G401 (cell line): Measurements from ENCODE around the gene ADGRL4. TPM values are rescaled to one million over a fixed set of nuclear protein-coding genes. Genes with fewer than 3 reads are reported as not detected.
"Not testable (repeated sequence)": the region's sequence is repeated elsewhere in the genome, so short reads cannot be mapped to it uniquely, and the experiment has no call there.

ENCODE experiments used
- DNase-seq: peaks from one replicate; pipeline ENCODE4 v3.0.0-alpha.2; 2015; ENCODE audit warnings: low spot score
- in situ Hi-C: cut with HindIII; loops from 2 replicates; pipeline ENCODE4 v1.10.0; 2016; ENCODE audit warnings: low sequenced_read_pairs, mixed read lengths
- total RNA-seq: library from RNA; depleted of rRNA; stranded (reverse); fragments of >200 nt; shearing (Covaris generic); gene quantifications from 2 replicates; pipeline ENCODE4 v1.2.3, GENCODE V29; 2014

ADGRL4 gene
- total RNA-seq, 1 experiment from 2014 or later, result not detected

- no peak for DNase-seq
- in situ Hi-C loops, result no loop called here
Observed at GRCh38 chr1:78950826-78951225, 55.7 kb downstream of the ADGRL4 start.

DNA sequence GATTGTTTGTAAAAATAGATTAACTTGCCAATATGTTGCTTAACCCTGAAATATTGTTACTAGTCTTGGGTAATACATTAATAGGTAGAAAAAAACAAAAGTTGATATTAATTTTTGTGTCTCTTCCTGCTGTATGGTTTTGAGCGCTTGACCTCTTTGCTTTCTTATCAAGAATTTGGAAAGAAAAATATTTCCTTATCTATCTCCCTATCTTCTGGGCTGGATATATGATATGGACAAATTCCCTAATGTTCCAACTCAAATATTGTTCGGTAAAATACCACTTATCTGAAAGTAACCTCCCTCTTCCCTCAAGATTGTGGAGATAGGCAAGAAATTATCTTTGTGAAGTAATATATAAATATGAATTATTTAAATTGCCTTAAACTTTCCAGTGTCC is 57.3 kb downstream of the ADGRL4 start:
- in situ Hi-C loops, result no loop called here
- no peak for DNase-seq

- in situ Hi-C loops, result no loop called here
- DNase-seq, result no peak
Observed at GRCh38 chr1:78919150-78919549, 87.4 kb downstream of the ADGRL4 start.

GRCh38 chr1:78918157-78918556 is 88.4 kb downstream of the ADGRL4 start:
- no peak for DNase-seq
- in situ Hi-C loops, result no loop called here

GRCh38 chr1:78916986-78917385 is 89.5 kb downstream of the ADGRL4 start:
- in situ Hi-C loops, result no loop called here

DNA sequence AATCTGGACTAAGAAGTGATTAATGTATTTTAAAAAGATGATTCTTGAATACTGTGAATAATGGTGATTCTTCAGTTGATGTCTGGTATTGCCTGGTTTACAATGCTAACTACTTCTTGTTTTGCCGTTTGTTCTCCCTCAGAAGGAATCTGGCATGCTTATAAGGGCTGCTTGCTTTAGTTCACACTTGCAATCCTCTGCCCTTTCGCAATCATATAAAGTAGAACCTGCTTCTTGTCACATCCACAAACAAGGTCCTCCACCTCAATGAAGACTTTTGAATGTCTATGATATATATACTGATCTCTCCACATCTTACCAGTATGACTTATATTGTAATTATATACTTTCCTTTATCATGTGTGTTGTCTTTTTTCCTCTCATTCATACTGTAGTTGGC is 92.6 kb downstream of the ADGRL4 start:
- no peak for DNase-seq
- in situ Hi-C loops, result no loop called here

More at GRCh38 chr1:78916986-78917385, 89.5 kb downstream of the ADGRL4 start:
- DNase-seq, result no peak

DNA sequence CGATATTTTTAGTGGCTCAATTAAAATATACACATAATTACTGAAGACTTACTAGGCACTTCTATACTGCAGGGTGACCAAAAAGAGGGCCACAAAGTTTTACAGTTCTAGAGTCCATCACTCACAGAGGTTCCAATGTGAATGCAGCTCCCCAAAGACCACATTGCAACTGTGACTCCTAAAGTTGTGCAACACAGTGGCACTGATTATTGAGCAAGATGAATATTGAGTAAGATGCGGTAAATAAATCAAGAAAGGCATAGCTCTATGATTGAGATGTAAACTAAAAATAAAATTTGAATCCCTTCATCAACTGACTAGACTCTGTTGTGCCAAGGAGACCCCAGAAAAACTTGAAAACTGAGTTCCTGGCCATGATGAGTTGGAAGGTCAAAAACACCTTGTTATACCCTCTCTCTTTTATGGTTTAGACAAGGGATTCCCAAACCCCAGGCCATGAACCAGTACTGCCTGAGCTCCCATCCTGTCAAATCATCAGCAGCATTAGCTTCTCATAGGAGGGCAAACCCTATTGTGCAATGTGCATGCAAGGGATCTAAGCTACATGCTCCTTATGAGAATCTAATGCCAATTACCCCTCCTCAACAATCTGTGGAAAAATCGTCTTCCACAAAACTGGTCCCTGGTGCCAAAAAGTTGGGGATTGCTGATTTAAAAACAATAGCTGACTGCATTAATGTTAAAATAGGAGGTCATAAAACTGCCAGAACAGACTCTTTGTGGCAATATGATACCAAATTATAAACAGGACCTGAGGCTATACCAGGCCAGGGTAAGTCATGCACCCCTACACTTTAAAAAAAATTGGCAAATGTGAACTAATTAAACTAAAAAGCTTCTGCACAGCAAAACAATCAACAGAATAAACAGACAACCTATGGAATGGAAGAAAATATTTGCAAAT is 94.3 kb downstream of the ADGRL4 start:
- no peak for DNase-seq
- in situ Hi-C loops, result no loop called here

DNA sequence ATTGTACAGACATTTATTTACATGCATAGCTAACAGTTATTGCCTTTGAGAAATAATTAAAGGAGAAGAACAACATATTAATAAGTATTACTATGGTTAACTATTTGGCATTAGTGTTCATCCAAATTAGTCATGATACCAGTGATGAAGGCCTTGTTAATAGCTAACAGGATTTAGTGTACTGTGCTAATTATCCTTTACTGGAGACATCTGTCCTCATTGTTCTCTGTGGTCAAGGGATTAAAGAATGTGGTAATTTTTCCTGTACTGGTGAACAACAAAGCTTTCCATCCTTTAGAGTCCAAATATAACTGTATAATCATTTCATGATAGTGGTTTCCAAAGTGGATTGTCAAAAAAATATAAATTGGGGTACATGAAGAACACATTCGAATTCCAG is 103.9 kb downstream of the ADGRL4 start:
- in situ Hi-C loops, result no loop called here
- no peak for DNase-seq

DNA sequence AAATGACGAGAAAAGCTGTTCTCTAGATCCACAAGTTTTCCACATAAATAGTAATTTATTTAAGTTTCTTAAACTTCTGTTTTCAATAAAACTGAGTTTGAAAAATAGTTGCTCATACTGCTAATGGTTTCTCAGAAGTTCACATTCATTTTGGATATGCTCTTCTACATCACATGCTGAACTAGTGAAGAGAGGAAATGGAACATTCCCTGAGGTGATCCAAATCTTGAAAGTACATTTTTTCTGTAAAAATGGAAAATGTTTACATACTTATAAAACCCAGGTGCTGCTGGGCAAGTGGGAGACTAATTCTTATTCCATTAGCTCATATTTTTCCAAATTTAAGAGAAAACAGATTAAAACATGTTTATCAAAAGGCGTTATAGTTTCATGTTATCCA is 111.7 kb downstream of the ADGRL4 start:
- DNase-seq, result no peak
- in situ Hi-C loops, result no loop called here

GRCh38 chr1:78892260-78892840 is 114.2 kb downstream of the ADGRL4 start:
- in situ Hi-C loops, result no loop called here
- no peak for DNase-seq

- no peak for DNase-seq
- in situ Hi-C loops, result no loop called here
Observed at GRCh38 chr1:78887458-78887857, 119.1 kb downstream of the ADGRL4 start.

DNA sequence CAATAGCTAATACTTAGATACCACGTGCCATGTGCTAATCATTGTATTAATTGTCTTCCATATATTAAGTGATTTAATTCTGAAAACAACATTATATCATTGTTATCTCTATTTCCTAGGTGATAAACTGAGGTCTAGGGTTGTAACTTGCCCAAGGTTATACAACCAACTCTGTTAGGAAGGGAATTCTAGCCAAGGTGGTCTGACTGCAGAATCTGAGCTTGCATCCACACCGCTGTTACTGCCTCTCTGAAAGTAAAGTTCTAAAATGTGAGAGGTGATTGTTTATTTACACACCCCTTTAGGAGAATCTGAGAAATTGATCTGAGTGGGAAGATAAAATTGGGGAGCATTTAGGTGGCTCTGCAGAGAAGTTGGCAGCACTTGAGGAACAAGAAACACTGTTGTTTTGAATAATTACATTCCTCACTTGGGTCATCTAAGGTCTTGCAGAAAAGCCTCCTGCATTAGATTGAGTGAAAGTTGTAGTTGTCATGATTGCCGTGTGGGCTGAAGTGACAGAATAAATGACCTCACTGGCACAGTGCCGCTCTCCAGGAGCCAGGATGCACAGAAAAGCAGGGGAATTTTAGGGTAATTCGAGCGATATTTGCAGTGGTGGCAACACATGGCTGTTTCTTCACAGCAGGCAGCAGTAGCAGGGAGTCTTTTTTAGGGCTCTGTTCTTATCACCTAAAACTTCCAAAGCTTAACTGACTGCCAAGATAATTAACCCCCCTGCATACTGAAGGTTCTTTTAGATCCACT is 121.7 kb downstream of the ADGRL4 start:
- in situ Hi-C loops, result no loop called here
- DNase-seq, result no peak

DNA sequence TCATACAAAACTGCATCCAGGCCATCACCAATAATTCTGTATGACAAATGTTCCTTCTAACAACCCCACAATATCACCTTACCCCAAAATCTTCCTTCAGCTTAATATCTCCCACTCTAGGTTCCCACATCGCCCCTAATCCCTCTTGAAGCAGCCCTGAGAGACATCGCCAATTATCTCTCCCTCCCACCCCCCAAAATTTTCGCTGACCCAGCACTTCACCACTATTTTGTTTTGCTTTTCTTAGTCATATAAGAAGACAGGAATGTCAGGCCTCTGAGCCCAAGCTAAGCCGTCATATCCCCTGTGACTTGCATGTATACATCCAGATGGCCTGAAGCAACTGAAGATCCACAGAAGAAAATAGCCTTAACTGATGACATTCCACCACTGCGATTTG is 126.3 kb downstream of the ADGRL4 start:
- no peak for DNase-seq
- in situ Hi-C loops, result no loop called here

GRCh38 chr1:78875986-78876385 is 130.5 kb downstream of the ADGRL4 start:
- in situ Hi-C loops, DNase-seq: not testable (repeated sequence)

DNA sequence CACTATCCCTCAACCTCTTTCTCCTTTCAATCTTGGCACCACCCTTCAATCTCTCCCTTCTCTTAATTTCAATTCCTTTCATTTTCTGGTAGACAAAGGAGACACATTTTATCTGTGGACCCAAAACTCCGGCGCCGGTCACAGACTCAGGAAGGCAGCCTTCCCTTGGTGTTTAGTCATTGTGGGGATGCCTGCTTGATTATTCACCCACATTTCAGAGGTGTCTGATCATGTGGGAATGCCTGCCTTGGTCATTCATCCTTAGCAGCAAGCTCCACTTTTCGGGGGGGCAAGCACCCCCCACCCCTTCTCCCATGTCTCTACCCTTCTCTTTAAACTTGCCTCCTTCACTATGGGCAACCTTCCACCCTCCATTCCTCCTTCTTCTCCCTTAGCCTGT is 133.7 kb downstream of the ADGRL4 start:
- in situ Hi-C loops, DNase-seq: not testable (repeated sequence)

DNA sequence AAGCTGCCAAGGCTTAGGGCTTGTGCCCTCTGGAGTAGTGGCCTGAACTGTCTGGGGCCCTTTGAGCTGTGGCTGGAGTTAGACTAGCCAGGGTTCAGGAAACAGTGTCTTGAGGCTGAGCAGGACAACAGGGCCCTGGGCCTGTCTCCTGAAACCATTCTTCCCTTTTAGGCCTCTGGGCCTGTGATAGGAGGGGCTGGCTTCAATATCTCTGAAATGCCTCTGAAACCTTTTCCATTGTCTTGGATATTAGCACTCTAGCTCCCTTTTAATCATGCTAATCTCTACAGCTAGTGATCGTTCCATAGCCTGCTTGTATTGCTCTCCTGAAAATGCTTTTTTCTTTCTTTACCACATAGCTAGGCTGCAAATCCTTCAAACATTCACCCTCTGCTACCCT is 135.3 kb downstream of the ADGRL4 start:
- in situ Hi-C loops, result no loop called here
- DNase-seq, result no peak

GRCh38 chr1:78869136-78869535 is 137.4 kb downstream of the ADGRL4 start:
- no peak for DNase-seq
- in situ Hi-C loops, result no loop called here

- in situ Hi-C loops, result no loop called here
- no peak for DNase-seq
Observed at GRCh38 chr1:78864175-78864574, 142.4 kb downstream of the ADGRL4 start.

DNA sequence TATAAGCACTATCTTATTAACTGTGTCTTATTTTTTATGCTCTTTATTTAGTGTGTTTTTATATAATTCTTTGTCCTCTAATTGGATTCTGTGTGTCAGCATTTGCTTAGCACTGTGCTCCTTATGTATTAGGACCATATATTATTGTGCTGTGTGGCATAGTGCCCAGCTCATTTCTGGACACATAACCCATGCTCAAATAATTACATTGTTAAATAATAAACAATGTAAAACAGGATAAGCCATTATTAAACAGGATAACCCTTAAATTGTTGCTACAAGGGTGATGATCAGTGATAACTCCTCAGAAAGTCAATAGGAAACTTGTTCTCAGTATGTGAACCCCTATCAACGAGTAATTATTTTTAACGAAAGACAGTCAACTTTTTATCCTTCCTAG is 150.4 kb downstream of the ADGRL4 start:
- DNase-seq, result no peak
- in situ Hi-C loops, result no loop called here

GRCh38 chr1:78855258-78855657 is 151.3 kb downstream of the ADGRL4 start:
- in situ Hi-C loops, result no loop called here
- DNase-seq, result no peak
